ENCODE results near the gene KLHL2. TPM values are rescaled to one million over a fixed set of nuclear protein-coding genes. Genes with fewer than 3 reads are reported as not detected.
"Not testable (repeated sequence)": the region's sequence is repeated elsewhere in the genome, so short reads cannot be mapped to it uniquely, and the experiment has no call there.

The KLHL2 gene
- total RNA-seq, 1 donor from 2014 or later = 30.8 TPM

DNA sequence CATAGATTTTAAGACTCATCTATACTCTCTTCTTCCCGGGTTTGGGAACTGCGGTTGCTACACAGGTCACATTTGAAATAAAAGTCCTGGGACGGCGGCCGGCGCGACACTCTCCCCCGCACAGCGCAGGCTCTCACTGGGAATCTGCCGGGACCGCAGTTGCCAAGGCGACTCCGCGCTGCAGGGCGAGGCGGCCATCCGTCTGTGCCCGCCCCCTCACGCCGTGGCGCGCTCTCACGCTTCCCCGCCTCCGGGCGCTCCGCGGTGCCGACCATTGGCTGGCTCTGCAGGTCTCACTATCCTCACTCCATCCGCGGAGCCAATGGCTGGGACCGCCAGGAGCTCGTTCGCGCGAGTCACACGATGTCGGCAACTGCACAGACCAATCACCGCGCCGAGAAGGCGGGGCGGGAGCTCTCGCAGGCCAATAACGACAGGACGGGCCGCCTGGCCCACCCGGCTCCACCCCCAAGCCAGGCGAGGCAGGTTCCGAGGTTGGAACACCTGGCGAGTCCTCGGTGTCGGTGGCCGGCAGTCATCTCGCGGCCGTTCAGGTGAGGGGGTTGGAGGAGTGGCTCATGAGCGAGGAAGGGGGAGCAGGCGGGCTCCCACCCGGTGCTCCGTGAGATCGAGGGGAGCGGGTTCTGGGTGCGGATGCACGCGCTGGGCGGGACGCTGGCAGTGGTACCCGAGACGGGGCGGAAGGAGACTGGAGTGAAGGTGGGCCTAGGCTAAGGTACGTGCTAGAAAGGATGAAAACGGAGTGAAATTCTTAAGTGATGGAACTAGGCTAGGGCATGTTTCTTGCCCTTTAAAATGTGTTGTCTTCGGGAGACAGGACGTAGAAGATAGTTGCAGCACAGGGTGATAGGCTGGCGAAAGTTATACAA, 120.1 kb downstream of the KLHL2 start, which contains the start of gene MSMO1:
MSMO1 (plus strand) TSS at position 459 of the 890 bp plus-strand sequence. CDS start 5,702 bp downstream, outside the sequence.
- DNase-seq (ENCODE audit: low spot score) = peak; percentile 100

DNA sequence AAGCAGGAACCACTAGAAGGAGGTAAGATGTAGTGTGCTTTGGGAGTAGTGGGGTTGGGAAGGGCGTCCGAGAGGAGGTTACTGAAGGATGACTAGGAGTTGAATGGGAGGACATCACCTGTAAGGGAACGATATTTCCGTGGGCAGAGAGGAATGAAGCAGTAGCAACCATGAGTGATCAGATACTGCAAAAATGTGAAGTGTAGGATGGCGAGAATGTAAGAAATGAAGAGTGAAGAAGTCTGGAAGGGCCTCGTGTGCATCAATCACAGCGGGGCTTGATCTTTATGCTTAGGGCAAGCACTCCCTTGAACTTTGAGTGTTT, 120.7 kb downstream of the KLHL2 start:
- no peak for DNase-seq (ENCODE audit: low spot score)

GRCh38 chr4:165328708-165329107, 121.3 kb downstream of the KLHL2 start:
- DNase-seq (ENCODE audit: low spot score) = no peak

GRCh38 chr4:165330071-165330470, 122.7 kb downstream of the KLHL2 start:
- DNase-seq (ENCODE audit: low spot score) = no peak

DNA sequence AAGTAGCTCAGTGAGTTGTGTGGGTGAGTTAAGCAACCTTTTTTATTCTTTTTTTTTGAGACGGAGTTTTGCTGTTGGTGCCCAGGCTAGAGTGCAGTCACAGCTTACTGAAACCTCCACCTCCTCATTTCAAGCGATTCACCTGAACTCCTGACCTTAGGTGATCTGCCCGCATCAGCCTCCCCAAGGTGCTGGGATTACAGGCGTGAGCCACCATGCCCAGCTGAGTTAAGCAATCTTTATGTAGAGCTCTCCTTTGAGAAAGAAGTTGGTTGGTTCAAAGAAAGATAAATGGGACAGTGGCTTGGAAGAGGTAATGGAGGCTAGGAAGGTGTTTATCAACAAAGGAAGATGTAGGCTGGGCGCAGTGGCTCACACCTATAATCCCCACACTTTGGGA, 123.3 kb downstream of the KLHL2 start:
- no peak for DNase-seq (ENCODE audit: low spot score)

- DNase-seq (ENCODE audit: low spot score) = no peak
These were observed 124.0 kb downstream of the KLHL2 start for GRCh38 chr4:165331359-165331758.

GRCh38 chr4:165331823-165332222, 124.5 kb downstream of the KLHL2 start:
- no peak for DNase-seq (ENCODE audit: low spot score)

- DNase-seq (ENCODE audit: low spot score) = no peak
These were observed 125.1 kb downstream of the KLHL2 start for GRCh38 chr4:165332502-165332901.

GRCh38 chr4:165335163-165335703, 127.9 kb downstream of the KLHL2 start:
- DNase-seq (ENCODE audit: low spot score) = no peak

DNA sequence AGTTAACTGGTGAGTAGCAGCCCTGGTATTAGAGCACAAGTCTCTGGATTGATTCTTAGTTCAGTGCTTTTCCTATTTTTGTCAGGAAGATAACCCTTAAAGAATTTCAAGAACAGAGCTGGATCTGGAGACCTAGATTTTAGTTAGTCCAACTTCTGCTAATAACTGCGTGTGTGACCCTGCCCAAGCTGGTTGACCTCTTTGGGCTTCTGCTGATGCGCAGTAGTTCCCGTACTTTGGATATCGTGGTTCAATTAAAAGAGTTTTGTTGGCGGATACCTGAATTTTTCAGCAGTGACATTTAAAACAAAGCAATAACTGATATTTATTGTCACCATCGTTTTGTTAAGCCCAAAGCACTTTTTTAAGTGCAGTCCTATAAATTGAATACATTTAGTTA, 129.4 kb downstream of the KLHL2 start:
- DNase-seq (ENCODE audit: low spot score) = no peak

DNA sequence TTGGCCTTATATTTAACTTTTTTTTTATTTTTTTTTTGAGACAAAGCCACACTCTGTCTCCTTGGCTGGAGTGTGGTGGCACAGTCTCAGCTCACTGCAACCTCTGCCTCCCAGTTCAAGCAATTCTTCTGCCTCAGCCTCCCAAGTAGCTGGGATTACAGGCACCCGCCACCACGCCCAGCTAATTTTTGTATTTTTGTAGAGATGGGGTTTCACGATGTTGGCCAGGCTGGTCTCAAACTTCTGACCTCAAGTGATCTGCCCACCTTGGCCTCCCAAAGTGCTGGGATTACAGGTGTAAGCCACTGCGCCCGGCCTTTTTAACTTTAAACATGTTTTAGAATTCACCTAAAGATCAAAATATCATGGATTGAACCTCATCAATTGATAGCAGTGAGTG, 135.0 kb downstream of the KLHL2 start:
- DNase-seq (ENCODE audit: low spot score) = not testable (repeated sequence)

GRCh38 chr4:165343353-165344191, 136.2 kb downstream of the KLHL2 start:
- no peak for DNase-seq (ENCODE audit: low spot score)

DNA sequence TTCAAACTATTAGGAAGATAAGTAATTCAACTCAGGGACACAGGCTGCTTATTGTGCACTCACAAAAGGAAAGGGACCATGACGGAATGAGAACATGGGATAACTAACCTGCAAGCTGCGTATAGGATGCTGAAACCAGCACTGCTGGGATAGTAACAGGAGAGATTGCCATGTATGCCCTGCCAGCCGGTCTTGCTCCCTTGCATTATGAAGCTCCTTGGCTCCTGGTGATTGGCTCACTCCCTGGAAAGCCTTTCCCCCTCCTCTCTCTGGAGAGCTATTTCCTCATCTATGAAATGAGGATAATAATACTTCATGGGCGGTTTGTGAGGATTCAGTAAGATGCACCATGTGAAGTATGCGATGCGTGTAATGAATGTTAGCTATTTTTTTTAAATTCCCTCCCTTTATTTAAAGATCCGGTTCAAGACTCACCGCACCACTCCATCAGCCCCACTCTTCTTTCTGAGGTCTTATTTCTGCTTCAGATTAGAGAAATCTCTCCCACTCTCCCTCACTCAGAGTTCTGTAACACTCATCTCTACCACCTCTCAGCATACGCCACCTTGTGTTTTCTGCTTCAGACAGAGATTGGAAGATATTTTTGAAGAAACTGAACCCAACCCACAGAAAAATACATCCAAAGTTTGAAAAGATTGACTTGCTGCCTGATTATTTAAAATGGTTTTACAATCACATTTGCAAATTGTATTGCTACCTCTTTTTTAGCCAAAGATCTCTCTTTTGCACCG, 138.5 kb downstream of the KLHL2 start:
- no peak for DNase-seq (ENCODE audit: low spot score)

GRCh38 chr4:165347647-165348569, 140.5 kb downstream of the KLHL2 start:
- no peak for DNase-seq (ENCODE audit: low spot score)

DNA sequence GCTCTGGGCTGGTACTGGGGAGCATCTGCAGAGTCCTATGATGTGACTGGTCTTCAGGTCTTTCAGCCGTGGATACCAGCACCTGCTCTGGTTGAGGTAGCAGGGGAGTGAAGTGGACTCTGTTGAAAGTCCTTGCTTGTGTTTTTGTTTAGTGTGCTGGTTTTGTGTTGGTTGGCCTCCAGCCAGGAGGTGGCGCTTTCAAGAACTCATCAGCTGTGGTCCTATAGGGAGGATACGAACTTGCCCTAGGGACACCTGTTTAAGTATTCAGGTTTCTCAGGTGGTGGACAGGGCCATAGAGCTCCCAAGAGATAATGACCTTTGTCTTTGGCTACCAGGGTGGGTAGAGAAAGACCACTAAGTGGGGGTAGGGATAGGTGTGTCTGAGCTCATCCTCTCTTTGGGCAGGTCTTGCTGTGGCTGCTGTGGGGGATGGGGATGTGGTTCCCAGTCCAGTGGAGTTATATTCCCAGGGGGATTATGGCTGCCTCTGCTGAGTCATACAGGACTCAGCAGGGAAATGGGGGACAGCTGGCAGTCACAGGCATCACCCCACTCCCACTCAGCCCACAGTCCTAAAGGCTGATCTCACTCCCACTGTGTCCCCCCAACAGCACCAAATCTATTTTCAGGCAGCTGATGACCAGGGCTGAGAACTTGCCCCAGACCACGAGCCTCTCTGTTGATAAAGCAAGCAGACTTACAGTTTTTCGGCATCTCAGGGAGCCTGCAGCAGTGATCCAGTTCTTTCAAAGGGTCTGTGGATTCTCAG, 144.2 kb downstream of the KLHL2 start:
- DNase-seq (ENCODE audit: low spot score) = no peak

GRCh38 chr4:165355900-165356300, 148.5 kb downstream of the KLHL2 start:
- no peak for DNase-seq (ENCODE audit: low spot score)

DNA sequence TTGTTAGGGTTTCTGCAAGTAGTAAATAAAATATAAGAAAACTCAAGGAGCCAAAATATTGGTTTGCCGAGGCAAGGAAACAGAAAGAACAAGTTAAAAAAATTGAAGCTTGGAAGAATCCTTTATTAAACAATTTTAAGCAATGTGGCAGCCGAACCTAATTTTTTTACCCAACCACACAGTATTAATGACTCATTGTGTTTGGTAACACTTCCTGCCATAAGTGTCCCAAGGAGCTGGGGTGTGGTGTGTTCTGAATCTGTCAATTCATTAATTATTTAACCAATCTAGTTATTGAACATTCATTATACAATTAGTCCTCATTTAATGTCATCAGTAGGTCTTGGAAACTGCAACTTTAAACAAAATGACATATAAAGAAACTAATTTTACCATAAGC, 152.1 kb downstream of the KLHL2 start:
- no peak for DNase-seq (ENCODE audit: low spot score)

DNA sequence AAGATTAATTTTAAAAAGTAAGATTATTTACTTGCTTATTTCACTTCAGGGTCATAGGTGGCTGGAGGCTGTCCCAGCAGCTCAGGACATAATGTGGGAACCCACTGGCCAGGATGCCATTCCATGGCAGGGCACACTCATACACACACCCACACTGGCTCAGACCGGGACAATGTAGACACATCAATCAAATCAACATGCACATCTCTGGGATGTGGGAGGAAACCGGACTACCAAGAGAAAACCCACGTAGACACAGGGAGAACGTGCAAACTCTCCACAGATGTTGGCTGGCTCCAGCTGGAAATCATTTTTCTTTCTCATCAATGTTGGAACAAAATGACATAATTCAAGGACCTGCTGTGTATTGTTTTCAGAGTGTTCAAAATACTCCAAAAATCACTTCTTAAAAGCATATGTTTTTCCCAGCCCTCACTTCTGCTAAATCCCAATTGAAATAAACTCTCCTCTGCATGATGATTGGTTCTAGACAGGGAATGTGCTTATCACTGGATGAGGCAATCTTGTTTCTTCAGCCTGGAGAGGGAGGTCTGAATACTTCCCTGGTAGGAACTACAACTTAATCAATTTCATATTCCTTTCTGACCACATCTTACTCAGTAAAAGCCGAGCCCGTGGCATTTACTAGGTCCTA, 152.8 kb downstream of the KLHL2 start:
- DNase-seq (ENCODE audit: low spot score) = no peak

Data from mesenteric fat pad (tissue), 1 donor.